ENCODE measurements around the gene DHX34.
"Not testable (repeated sequence)": the region's sequence is repeated elsewhere in the genome, so short reads cannot be mapped to it uniquely, and the experiment has no call there.

Gene DHX34

DNA sequence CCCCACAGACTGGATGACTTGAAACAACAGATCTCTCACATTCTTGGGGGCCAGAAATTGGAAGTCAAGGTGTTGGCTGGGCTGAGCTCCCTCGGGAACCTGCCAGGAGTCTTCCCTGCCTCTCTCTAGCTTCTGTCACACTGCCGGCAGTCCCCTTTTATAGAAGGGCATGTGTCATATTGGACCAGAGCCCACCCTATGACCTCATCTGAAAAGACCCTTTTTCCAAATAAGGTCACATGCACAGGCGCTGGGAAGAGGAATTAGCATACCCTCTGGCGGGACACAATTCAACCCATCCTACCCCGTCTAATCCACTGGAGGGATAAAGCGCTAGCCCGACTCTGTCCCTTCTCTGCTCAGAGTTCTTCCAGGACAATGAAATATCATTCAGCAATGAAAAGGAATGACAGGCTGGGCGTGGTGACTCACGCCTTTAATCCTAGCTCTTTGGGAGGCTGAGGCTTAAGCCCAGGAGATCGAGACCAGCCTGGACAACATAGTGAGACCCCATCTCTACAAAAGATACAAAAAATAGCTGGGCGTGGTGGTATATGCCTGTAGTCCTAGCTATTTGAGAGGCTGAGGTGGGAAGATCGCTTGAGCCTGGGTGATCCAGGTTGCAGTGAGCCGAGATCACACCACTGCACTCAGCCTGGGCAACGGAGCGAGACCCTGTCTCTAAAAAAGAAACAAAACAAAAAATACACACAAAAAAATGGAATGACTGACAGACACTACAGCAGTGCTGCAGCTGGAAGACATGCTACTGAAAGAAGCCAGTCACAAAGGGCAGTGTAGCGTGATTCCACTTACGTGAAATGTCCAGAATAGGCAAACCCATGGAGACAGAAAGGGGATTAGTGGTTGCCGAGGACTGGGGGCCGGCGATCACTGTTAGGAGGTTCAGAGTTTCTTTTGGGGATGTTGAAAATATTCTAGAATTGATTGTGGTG, 41.7 kb downstream of the DHX34 start:
- DNase-seq (ENCODE audit: low read depth in 3 of 3): no peak

DNA sequence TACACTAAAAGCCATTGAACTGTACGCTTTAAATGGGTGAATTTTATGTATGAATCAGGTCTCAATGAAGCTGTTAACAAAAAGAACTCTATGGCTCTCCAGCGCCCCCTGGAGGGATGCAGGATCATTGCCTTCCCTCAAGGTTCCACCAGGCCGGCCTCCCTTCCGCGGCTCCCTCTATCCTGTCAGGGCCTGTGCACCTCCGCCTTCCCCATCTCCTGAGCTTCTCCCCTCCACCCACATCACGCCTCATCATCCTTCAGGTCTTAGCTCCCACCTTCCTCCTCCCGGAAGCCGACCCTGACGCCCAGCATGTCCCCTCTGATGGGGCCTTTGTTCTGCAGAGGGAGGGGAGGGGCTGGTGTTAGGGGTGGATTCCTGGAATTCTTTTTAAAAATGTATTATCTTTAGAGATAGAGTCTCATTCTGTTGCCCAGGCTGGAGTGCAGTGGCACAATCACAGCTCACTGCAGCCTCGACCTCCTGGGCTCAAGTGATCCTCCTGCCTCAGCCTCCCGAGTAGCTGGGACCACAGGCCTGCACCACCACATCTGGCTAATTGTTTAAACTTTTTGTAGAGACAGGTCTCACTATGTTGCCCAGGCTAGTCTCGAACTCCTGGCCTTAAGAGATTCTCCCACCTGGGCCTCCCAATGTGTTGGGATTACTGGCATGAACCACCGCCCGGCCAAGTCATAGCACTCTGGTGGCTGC, 42.6 kb downstream of the DHX34 start:
- peak; percentile 61 to 73 (median 68) for DNase-seq (ENCODE audit: low read depth in 3 of 3)

DNA sequence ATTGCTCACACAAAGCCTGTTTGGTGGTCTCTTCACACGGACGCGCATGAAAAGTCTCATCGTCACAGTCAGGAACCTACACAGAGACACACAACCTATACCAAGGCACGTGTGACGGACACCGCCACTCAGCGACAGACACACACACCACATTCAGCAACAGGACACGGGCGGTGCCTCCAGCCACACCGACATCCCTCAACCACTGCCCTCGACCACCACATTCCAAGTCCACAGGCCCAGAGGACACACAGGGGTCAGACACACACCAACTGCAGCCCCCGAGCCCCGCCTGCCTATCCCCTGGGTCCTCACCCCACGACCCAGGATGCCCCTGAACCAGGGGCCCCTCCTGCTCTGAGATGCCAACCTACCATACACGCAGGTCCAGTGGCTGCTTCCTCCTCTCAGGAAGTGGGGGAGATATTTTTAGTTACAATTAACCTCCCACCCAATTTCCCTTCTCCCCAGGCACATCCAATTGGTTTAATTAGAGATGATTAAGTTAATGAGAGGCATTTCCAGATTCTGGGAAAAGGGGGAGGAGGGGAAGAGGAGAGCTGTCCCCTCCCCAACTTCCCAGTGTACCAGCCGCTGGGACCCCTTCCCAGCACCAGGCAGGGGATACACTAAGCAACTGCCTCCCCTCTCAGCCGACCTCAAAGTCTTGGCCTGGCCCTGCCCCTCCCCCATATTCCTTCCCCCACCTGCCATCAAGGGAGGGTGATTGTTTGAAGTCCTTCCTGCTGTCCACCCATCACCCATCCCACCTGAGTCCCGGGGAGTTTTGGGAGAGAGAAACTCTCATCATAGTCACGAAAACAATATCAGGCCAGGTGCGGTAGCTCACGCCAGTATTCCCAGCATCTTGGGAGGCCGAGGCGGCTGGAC, 49.8 kb downstream of the DHX34 start:
- no peak for DNase-seq (ENCODE audit: low read depth in 3 of 3)

DNA sequence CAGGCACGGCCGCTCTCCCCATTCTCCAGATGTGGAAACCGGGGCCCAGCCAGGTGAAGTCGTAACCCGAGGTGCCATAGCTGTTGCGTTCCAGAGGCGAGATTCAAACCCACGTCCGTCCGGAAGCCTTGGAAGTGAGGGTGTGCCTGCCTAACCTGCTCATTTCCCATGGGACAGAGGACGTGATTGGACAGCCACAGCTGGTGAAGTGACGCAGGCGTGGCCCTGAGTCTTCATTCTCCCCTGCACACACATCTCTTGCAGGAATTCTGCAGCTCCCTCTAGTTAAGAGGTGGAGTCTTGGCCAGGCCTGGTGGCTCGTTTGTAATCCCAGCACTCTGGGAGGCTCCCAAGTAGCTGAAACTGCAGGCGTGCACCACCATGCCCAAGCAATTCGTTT, 53.4 kb downstream of the DHX34 start:
- DNase-seq (ENCODE audit: low read depth in 3 of 3): no peak

DNA sequence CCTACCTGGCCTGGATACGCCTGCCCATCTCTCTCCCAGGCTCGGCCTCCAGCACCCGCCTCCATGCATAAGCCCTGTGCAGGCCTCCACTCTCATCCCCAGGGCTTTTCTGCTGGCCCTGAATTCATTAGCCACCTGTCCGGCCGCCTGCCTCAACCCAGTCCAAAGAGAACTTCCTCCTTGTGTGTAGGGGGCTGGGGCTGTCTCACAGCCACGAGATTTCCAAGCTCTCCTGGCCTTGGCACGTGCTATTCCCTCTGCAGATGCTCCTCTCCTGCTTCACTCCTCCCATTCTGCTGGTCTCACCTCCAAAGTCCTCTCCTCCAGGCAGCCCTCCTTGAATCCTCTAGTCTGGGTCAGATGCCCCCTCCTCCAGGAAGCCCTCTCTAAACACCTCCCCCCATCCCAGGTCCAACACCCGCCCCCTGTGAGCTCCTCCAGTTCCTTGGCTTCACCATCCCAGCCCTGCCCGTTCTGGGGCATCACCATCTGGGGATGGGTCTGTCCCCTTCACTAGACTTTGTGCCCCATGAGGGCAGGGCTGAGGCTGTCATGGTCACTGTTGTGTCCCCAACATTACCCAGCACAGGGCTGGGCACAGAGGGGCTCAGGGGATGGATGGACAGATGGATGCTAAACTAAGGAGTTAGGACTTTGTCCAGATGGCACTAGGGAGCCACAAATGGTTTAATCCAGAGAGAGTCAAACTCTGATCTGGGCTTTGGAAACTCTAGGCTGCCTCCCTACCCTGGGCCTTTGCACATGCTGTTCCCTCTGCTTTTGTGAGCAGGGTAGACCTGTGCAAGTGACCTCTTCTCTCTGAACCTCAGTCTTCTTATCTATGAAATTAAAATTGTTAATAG, 55.5 kb downstream of the DHX34 start:
- DNase-seq (ENCODE audit: low read depth in 3 of 3): no peak

DNA sequence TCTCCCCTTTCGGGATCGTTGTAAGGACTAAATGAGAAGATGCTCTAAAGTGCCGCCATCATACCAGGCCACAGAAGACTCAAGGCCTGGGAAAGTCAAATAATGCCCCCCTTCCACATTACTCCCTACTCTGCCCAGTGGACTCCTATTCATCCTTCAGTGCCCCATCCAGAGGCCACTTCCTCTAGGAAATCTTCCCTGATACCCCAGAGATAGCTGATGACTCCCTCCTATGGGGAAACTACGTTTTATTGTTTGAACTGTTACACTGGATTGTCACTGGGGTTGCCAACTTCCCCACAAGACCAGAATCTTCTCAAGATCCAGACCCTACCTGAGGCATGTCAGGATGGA, 56.1 kb downstream of the DHX34 start:
- no peak for DNase-seq (ENCODE audit: low read depth in 3 of 3)

DNA sequence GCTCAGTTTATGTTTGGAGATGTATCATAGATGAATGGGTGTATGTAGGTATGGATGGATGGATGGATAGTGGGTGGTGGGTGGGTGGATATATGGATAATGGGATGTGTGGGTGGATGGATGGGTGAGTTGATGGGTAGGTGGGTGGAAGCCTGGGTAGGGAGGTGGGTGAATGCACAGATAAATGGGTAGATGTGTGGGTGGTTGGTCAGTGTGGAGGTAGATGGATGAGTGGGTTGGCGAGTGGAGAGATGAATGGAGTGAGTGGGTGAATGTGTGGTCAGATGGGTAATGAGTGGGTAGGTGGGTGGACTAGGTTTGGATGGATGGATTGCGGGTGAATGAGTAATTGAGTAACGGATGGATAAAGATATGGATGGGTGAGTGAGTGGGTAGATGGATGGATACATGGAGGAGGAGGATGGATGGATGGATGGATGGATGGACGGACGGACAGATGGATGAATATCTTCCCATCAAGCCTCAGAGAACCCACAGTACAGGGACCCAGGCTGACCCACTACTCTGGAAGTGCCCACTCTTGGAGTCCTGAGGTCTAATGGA, 56.8 kb downstream of the DHX34 start:
- no peak for DNase-seq (ENCODE audit: low read depth in 3 of 3)

DNA sequence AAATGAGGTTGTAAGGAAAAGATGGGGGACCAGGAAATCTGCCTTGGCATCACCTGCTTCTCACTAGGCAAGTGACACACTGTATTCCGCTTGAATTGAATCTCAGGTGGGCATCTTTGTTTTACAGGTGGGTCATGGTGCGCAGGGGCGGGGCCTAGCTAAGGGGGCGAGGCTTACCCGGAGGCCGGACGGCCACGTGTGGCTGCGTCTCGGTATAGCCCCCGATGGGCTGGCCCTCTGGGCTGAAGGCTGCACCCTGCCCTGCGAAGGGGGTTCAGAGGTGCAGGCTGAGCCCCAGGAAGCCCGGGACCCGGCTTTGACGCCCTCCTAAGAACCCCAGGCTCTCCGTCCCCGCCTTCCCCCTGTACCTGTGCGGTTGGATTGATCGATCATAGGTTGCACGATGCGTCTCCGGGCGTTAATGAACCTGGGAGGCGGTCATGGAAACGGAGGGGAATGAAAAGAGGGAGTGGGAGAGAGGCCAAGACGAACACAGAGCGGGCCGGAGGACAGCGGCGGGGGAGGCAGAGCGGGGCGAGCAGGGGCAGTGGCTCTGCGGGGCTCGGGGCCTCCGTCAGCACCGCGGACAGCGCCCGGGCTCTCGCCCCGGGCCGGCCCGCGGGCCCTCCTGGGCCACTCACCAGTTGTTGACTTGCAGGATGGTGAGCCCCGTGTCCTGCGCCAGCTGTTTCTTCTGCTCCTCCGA, 57.7 kb downstream of the DHX34 start:
- no peak for DNase-seq (ENCODE audit: low read depth in 3 of 3)

DNA sequence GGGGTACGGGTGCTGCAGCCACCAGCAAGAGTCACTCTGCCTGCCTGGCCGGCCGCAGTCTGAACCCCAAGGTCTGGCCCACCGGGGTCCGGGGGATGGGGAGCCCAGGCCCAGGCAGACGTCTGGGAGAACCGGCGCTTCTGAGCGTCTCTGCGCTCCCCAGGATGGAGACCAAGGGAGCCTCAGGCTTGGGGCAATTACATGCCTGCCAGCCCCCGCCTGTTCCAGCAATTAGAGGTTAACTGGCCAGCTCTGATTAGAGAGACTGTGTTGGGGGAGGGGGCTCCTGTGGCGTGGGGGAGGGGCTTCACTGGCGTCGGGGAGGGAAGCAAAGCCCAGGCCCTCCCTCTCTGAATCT, 58.3 kb downstream of the DHX34 start:
- no peak for DNase-seq (ENCODE audit: low read depth in 3 of 3)

DNA sequence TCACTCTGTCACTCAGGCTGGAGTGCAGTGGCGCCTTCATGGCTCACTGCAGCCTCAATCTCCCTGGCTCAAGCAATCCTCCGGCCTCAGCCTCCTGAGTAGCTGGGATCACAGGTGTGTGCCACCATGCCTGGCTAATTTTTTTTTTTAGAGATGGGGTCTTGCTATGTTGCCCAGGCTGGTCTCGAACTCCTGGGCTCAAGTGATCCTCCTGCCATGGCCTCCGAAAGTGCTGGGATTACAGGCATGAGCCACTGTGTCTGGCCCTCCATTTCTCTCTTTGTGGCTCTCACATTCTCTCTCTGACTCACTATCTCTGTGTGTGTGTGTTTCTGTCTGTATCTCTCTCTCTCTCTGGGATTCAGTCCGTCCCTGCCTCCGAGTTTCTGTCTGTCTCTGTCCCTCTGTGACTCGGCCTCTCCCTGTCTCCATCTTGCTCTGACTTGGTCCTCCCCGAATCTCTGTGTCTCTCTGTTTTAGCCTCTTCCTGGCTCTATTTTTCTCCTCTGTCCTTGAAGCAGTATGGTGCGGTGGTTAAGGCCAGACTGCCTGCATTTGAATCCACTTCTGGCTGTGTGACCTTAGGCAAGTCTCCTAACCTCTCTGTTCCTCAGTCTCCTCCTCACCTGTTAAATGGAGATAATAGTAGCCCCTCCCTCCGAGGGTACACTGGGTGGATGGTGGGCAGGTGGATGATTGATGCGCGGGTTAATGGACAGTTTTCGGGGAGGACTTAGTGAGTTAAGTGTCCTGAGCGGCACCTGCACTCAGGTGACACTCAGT, 59.2 kb downstream of the DHX34 start:
- no peak for DNase-seq (ENCODE audit: low read depth in 3 of 3)

DNA sequence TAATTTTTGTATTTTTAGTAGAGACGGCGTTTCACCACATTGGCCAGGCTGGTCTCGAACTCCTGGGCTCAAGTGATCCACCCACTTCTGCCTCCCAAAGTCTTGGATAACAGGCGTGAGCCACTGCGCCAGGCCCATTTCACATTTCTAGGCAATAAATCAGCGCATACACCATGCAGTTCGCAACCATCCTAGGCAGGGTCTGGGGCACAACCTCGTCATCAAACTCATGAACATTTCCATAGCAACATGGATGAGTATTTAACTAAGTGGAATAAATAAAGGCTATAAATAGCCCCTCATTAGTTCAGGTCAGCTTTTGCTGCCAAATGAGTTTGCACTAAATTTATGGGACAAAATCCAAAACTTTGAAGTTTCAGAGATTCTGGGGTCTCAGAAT, 62.0 kb downstream of the DHX34 start:
- DNase-seq (ENCODE audit: low read depth in 3 of 3): no peak

DNA sequence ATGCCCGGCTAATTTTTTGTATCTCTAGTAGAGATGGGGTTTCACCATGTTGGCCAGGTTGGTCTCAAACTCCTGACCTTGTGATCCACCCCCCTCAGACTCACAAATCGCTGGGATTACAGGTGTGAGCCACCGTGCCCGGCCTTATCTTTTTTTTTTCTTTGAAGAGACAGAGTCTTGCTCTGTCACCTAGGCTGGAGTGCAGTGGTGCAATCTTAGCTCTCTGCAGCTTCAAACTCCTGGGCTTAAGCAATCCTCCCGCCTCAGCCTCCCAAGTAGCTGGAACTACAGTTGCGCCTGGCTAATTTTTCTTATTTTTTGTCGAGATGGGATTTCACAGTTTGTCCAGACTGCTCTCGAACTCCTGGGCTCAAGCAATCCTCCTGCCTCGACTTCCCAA, 62.6 kb downstream of the DHX34 start:
- DNase-seq (ENCODE audit: low read depth in 3 of 3): not testable (repeated sequence)

DNA sequence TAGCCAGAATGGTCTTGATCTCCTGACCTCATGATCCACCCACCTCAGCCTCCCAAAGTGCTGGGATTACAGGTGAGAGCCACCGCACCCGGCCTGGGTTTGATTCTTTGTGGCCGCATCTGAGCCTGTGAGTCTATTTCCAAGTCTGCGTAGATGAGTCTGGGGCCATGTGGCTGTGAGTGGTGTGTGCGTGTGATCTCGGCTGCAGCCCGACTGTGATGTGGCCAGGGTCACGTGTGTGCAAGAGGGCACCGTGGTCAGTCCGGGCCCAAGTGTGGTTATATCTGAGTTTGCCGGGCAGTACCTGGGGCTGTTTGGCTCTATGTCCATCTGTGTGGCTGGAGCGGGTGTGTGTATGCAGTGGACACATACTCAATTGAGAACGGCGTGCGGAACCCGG, 64.8 kb downstream of the DHX34 start:
- no peak for DNase-seq (ENCODE audit: low read depth in 3 of 3)

DNA sequence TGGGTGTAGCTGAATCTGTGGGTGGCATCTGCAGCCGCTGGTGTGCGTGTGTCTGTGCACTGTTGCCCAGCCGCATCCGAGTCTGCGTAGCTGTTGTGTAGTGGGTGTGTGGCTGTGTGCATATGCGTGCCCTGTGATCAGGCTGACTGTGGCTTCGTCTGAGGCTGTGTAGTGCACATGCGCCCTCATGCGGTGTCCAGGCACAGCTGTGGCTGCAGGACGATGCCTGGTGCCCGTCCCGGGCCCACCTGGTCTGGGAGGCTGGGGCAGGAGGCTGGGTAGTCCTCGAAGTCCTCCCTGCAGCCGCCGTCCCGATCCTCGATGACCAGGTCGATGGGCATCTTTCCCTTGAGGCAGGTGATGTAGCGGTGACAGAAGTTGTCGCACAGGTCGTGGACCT, 65.4 kb downstream of the DHX34 start:
- DNase-seq (ENCODE audit: low read depth in 3 of 3): no peak

DNA sequence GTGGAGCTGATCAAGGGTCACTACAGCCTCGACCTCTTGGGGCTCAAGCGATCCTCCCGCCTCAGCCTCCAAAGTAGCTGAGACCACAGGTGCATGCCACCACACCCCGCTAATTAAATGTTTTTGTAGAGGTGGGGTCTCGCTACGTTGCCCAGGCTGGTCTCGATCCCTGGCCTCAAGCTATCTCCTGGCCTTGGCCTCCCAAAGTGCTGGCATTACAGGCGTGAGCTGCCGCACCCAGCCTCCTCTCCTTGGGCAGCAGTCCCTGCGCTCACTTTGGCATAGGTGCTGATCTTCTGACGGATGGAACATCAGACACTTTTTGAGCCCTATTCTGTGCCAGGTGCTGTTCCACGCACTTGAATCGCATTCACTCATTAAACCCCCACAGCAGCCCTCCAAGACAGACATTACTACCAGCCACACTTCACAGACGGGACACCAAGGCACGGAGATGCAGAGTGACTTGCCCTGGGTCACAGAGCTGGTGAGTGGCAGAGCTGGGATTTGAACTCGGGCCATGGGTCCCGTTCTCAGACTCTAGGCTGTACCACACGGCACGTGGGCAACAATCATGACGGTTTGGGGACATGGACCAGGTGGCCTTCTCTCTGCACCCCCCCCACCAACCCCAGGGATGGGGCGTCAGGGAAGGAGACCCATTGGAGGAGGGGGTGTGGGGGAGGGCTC, 67.0 kb downstream of the DHX34 start:
- DNase-seq (ENCODE audit: low read depth in 3 of 3): no peak

DNA sequence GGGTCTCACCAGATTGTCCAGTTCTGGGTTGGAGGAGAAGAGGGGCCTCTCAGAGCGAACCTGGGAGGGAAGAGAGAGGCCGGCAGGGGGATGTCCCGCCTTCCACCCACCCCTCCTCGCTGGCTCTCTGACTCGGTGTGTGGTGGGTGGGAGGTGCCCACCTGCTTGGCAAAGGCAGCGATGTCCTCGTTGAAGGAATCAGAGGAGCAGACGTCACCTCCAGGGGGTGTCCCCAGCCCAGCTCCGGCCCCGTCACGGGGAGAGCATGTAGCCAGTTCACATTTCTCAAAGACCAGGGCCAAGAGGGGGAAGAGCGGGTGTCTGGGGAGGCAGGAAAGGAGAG, 67.5 kb downstream of the DHX34 start:
- DNase-seq (ENCODE audit: low read depth in 3 of 3): no peak

DNA sequence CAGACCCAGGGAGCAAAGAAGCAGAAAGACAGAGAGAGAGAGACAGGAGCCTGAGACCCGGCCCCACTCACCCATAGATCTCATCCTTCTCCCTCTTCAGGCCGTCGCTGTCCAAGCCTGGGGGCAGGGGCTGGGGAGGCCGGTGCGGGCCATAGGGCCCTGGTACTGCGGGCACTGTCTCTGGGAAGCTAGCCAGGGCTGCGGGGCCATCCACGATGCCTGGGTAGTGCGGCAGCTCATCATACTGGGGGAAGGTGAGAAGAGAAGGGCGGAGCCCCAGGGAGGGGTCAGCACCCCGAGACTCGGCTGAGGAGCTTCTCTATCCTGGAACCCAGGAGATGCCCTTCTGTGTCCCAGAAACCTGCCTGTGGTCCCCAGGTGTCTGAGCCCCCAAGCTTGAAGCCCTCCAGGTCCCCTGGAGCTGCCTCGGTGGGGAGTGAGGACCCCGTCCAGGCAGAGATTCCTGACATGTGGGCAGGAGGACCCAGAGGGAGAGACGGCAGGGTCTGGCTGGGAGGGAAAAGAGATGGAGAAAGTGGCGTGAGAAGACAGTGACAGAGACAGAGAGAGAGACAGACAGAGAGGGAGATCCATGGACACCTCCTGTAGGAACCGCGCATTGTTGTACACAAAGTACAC, 68.1 kb downstream of the DHX34 start:
- no peak for DNase-seq (ENCODE audit: low read depth in 3 of 3)
